PC-9 (cell line): ENCODE results near the gene SEZ6L. TPM values are rescaled to one million over a fixed set of nuclear protein-coding genes. Genes with fewer than 3 reads are reported as not detected.

Experiments
- BruUV-seq: library from RNA; stranded (reverse); fragments of 400-500 nt; replicated peaks from 2 replicates; lab custom pipeline; 2021; lab: Mats Ljungman, UMichigan
- CTCF ChIA-PET: fragments of 300-600 bp; sonication (Branson Sonifier 250); formaldehyde crosslinking; loops from one replicate; lab custom pipeline; 2022; ENCODE audit warnings: antibody characterized with exemption; lab: Charles Lee
- POLR2A ChIA-PET: fragments of 300-600 bp; sonication (Branson Sonifier 250); formaldehyde crosslinking; loops from one replicate; lab custom pipeline; 2022; ENCODE audit warnings: antibody characterized with exemption; ENCODE audit not compliant: unreplicated experiment; lab: Charles Lee
- DNase-seq, 2 experiments: peaks; one replicate each; pipeline versions ENCODE4 v3.0.0 to v3.0.0-alpha.2; 2015 to 2022; ENCODE audit warnings: mixed read lengths in 1 of 2
- H2AFZ ChIP-seq: fragments of 200-600 bp; sonication (generic); 2 replicates; pipeline ENCODE4 v1.8.1; 2017; ENCODE audit warnings: antibody characterized with exemption
- H3F3A ChIP-seq: fragments of 200-600 bp; sonication (generic); 2 replicates; pipeline ENCODE4 v1.8.1; 2017; ENCODE audit warnings: antibody characterized with exemption, mild to moderate bottlenecking, low read depth; ENCODE audit not compliant: insufficient read depth
- H3K27ac ChIP-seq: fragments of 200-600 bp; sonication (generic); 2 replicates; pipeline ENCODE4 v1.6.1; 2016; ENCODE audit warnings: mixed run types
- H3K27me3 ChIP-seq: fragments of 200-600 bp; sonication (generic); 2 replicates; pipeline ENCODE4 v1.6.1; 2016; ENCODE audit warnings: low read depth, mixed run types; ENCODE audit not compliant: insufficient read depth
- H3K36me3 ChIP-seq: fragments of 200-600 bp; sonication (generic); 2 replicates; pipeline ENCODE4 v1.6.1; 2016; ENCODE audit warnings: low read depth, mixed run types
- H3K4me1 ChIP-seq: fragments of 200-600 bp; sonication (generic); replicated peaks from 2 replicates; pipeline ENCODE4 v1.6.1; 2016; ENCODE audit warnings: mixed run types; ENCODE audit not compliant: insufficient read depth
- H3K4me2 ChIP-seq: fragments of 200-600 bp; sonication (generic); 2 replicates; pipeline ENCODE4 v1.6.1; 2017; ENCODE audit warnings: mixed run types
- H3K4me3 ChIP-seq: fragments of 200-600 bp; sonication (generic); 2 replicates; pipeline ENCODE4 v1.6.1; 2016; ENCODE audit warnings: mixed run types
- H3K79me2 ChIP-seq: fragments of 200-600 bp; sonication (generic); 2 replicates; pipeline ENCODE4 v1.6.1; 2017; ENCODE audit warnings: low read depth, mixed run types
- H3K9me2 ChIP-seq: fragments of 200-600 bp; sonication (generic); 2 replicates; pipeline ENCODE4 v1.8.1; 2017; ENCODE audit warnings: mild to moderate bottlenecking; ENCODE audit not compliant: insufficient read depth
- H3K9me3 ChIP-seq: fragments of 200-600 bp; sonication (generic); 2 replicates; pipeline ENCODE4 v1.8.1; 2016; ENCODE audit warnings: low read depth; ENCODE audit not compliant: insufficient read depth
- H4K20me1 ChIP-seq: fragments of 200-600 bp; sonication (generic); 2 replicates; pipeline ENCODE4 v1.8.1; 2017; ENCODE audit not compliant: insufficient read depth
- EZH2 ChIP-seq: fragments of 200-600 bp; sonication (generic); IDR thresholded peaks from 2 replicates; pipeline ENCODE4 v1.8.0; 2017; ENCODE audit warnings: antibody characterized with exemption, low read depth
- intact Hi-C: fragments of 100-400 bp; cut with micrococcal nuclease; formaldehyde crosslinking; loops from one replicate; pipeline ENCODE4 v1.10.0; 2022; ENCODE audit not compliant: unreplicated experiment
- total RNA-seq: library from RNA; stranded (reverse); gene quantifications from 2 replicates; pipeline ENCODE4 v1.2.3, GENCODE V29; 2021
- TF ChIP-seq, protein P1 (sequence below): fragments of 200-600 bp; sonication (generic); conservative IDR thresholded peaks from 2 replicates; pipeline ENCODE4 v1.6.1; 2017; ENCODE audit warnings: mixed run types, antibody characterized with exemption, mild to moderate bottlenecking, moderate library complexity

SEZ6L gene
- total RNA-seq, 1 experiment from 2014 or later, result not detected

DNA sequence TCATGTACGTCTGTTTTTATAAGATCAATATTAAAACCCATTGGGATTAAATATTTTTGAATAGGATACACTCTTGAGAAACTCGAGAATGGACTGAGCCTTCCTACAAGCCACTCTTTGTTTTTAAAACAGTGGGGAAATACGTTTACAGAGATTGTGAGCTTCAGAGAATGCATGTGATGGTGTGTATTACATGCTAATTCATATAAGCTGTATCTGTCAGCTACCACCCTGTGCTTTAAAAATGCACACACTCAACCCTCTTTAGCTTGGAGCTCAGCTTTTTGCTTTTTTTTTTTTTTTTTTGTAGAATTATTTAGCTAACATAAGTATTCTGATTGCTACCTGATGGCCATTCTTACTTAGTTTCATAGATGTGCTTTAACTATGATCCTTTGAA is 213.5 kb downstream of the SEZ6L start:
- H3K9me3 ChIP-seq, result no peaks in the 10 kb centered on the region
- H3K4me3 ChIP-seq, result no peak overlapping the region
- H2AFZ ChIP-seq, result no peak overlapping the region
- H3K27me3 ChIP-seq, result peaks cover 78% of the 10 kb centered on the region
- no TSS peak for BruUV-seq
- TF ChIP-seq, protein P1, sequence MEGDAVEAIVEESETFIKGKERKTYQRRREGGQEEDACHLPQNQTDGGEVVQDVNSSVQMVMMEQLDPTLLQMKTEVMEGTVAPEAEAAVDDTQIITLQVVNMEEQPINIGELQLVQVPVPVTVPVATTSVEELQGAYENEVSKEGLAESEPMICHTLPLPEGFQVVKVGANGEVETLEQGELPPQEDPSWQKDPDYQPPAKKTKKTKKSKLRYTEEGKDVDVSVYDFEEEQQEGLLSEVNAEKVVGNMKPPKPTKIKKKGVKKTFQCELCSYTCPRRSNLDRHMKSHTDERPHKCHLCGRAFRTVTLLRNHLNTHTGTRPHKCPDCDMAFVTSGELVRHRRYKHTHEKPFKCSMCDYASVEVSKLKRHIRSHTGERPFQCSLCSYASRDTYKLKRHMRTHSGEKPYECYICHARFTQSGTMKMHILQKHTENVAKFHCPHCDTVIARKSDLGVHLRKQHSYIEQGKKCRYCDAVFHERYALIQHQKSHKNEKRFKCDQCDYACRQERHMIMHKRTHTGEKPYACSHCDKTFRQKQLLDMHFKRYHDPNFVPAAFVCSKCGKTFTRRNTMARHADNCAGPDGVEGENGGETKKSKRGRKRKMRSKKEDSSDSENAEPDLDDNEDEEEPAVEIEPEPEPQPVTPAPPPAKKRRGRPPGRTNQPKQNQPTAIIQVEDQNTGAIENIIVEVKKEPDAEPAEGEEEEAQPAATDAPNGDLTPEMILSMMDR, result no peak
- no peak for TF ChIP-seq EZH2
- no peaks in the 10 kb centered on the region for H3K4me1 ChIP-seq
- ChIA-PET POLR2A (no interaction called here), CTCF (no interaction called here)
- H3F3A ChIP-seq, result no peaks in the 10 kb centered on the region
- H3K36me3 ChIP-seq, result no peaks in the 10 kb centered on the region
- no peak for DNase-seq
- intact Hi-C loops, result no loop called here
- H3K4me2 ChIP-seq, result no peak overlapping the region
- no peaks in the 10 kb centered on the region for H4K20me1 ChIP-seq
- H3K27ac ChIP-seq, result no peak overlapping the region
- no peaks in the 10 kb centered on the region for H3K9me2 ChIP-seq
- H3K79me2 ChIP-seq, result no peaks in the 10 kb centered on the region

DNA sequence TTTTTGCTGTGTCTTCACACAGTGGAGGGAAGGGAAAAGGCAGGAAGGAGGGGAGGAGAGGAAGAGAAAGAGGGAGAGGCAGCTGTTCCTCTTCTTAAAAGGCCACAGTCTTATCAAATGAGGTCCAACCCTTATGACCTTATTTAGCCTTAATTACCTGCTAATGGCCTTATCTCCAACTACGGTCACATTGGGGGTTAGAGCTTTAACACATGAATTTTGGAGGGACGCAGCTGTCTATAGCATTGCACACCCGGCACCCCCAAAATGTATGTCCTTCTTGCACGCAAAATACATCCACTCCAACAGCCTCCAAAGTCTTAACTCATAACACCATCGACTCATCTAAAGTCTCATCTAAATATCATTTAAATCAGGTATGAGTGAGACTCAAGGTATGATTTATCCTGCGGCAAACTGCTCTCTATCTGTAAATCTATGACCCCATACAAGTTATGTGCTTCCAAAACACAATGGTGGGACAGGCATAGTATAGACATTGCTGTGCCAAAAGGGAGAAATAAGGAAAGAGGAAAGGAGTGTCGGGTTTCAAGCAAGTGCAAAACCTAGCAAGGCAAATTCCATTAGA is 214.8 kb downstream of the SEZ6L start:
- Histone ChIP-seq H3K4me2 (no peak overlapping the region), H3K27me3 (peaks cover 66% of the 10 kb centered on the region), H3F3A (no peaks in the 10 kb centered on the region), H2AFZ (no peak overlapping the region), H3K36me3 (no peaks in the 10 kb centered on the region), H4K20me1 (no peaks in the 10 kb centered on the region), H3K4me3 (no peak overlapping the region), H3K9me2 (no peaks in the 10 kb centered on the region), H3K27ac (no peak overlapping the region), H3K79me2 (no peaks in the 10 kb centered on the region), H3K4me1 (no peaks in the 10 kb centered on the region), H3K9me3 (no peaks in the 10 kb centered on the region)
- no TSS peak for BruUV-seq
- CTCF ChIA-PET, result no interaction called here
- TF ChIP-seq, protein P1, result no peak
- TF ChIP-seq EZH2, result no peak
- intact Hi-C loops, result no loop called here
- POLR2A ChIA-PET, result no interaction called here
- no peak for DNase-seq

DNA sequence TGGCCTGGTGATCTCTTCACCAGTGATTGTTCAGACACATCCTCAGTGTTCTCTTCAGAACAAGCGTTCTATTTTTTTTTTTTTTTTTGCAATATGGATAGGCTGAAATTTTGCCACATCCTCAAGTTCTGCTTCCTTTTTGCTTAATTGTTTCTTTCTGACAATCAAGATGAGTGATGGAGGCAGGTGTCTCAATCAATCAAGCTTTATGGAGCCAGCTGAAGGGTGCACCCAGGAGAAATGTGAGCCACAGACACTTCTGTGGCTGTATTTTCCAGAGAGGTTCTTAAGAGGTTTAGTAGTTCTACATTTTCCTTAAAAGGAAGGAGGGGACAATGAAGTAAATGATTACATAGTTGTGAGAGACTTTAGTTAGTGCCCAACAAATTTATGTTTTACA is 215.9 kb downstream of the SEZ6L start:
- Histone ChIP-seq H3K79me2 (no peaks in the 10 kb centered on the region), H3K27me3 (peaks cover 65% of the 10 kb centered on the region), H3F3A (no peaks in the 10 kb centered on the region), H3K9me3 (no peaks in the 10 kb centered on the region), H3K36me3 (no peaks in the 10 kb centered on the region), H3K27ac (no peak overlapping the region), H3K9me2 (no peaks in the 10 kb centered on the region), H3K4me1 (no peaks in the 10 kb centered on the region), H4K20me1 (no peaks in the 10 kb centered on the region), H3K4me3 (no peak overlapping the region), H3K4me2 (no peak overlapping the region), H2AFZ (no peak overlapping the region)
- BruUV-seq, result no TSS peak
- intact Hi-C loops, result no loop called here
- no peak for TF ChIP-seq EZH2
- TF ChIP-seq, protein P1, result no peak
- ChIA-PET POLR2A (no interaction called here), CTCF (no interaction called here)
- DNase-seq, result no peak
